ENCODE measurements around the gene BRINP1.

DNA sequence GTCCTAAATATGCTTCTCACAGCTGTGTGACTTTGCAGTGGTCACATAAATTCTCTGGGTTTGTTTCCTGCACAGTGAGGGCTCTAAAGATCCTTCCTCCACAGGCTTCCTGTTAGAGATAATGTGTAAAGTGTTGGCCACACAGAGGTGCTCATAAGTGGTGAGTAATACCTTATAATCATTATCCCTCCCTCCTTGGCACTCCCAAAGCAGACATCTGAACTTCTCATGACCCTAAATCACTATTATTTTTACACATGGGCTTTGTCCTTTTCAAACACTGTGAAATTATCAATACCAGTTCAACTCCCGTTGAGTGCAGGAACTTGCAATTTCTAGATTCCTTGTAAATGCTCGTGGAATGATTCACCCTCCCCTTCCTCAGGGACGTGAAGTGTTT is 100.2 kb downstream of the BRINP1 start:
- TF ChIP-seq POLR2A (IDR thresholded peaks at IDR 0.05; ENCODE audit: low read length) (no peak), GATA1 (IDR thresholded peaks at IDR 0.05; ENCODE audit: low read depth, low read length) (no peak)
